Stimulated activated CD8-positive, alpha-beta memory T cell treated with anti-CD3 and anti-CD28 coated beads, Interleukin-15, amount 100 ng/mL, for 1 hour (primary cell): ENCODE measurements around the gene PTGES2.
"Not testable (repeated sequence)": the region's sequence is repeated elsewhere in the genome, so short reads cannot be mapped to it uniquely, and the experiment has no call there.

Experiments used
- DNase-seq: peaks from one replicate; pipeline ENCODE4 v3.0.0-alpha.2; 2020; ENCODE audit warnings: low read depth

PTGES2 gene

GRCh38 chr9:128136816-128137793 is 9.6 kb upstream of the PTGES2 start:
- no peak for DNase-seq

- not testable (repeated sequence) for DNase-seq
These were observed 8.0 kb upstream of the PTGES2 start for GRCh38 chr9:128135561-128135960.

- not testable (repeated sequence) for DNase-seq
These were observed 4.6 kb upstream of the PTGES2 start for GRCh38 chr9:128132139-128132538.

- not testable (repeated sequence) for DNase-seq
These were observed 3.8 kb upstream of the PTGES2 start for GRCh38 chr9:128131346-128131745.

GRCh38 chr9:128130651-128131050 is 3.1 kb upstream of the PTGES2 start:
- DNase-seq, result not testable (repeated sequence)

- DNase-seq, result peak; percentile 27
These were observed 2.6 kb upstream of the PTGES2 start for GRCh38 chr9:128129976-128130590.

- DNase-seq, result no peak
These were observed 1.5 kb upstream of the PTGES2 start for GRCh38 chr9:128128836-128129590.

- peak; percentile 71 for DNase-seq
These were observed 684 bp upstream of the PTGES2 start for GRCh38 chr9:128127990-128128835.

GRCh38 chr9:128125580-128126354 is 1.8 kb downstream of the PTGES2 start:
- DNase-seq, result no peak

GRCh38 chr9:128124873-128125579 is 2.5 kb downstream of the PTGES2 start:
- no peak for DNase-seq

GRCh38 chr9:128124451-128124850 is 3.1 kb downstream of the PTGES2 start:
- no peak for DNase-seq

- no peak for DNase-seq
These were observed 4.0 kb downstream of the PTGES2 start for GRCh38 chr9:128123451-128124080.

- no peak for DNase-seq
These were observed 4.7 kb downstream of the PTGES2 start for GRCh38 chr9:128122809-128123175.

- no peak for DNase-seq
These were observed 5.4 kb downstream of the PTGES2 start for GRCh38 chr9:128121924-128122808.

GRCh38 chr9:128121466-128121810 is 6.1 kb downstream of the PTGES2 start:
- DNase-seq, result no peak

GRCh38 chr9:128120741-128121465 is 6.6 kb downstream of the PTGES2 start:
- DNase-seq, result no peak

GRCh38 chr9:128120061-128120740 is 7.3 kb downstream of the PTGES2 start:
- DNase-seq, result no peak
